Endothelial cell of umbilical vein (primary cell): ENCODE results near the gene CD248. TPM values are rescaled to one million over a fixed set of nuclear protein-coding genes. Genes with fewer than 3 reads are reported as not detected.

Experiments
- BruUV-seq: library from RNA; stranded (reverse); fragments of 400-500 nt; replicated peaks from 2 replicates; lab custom pipeline; 2021; lab: Mats Ljungman, UMichigan
- CTCF ChIA-PET: fragments of 300-600, 350-600 bp; sonication (Branson Sonifier 250); formaldehyde crosslinking; loops from one replicate; lab custom pipeline; 2021; ENCODE audit warnings: antibody characterized with exemption, inconsistent platforms; lab: Charles Lee
- POLR2A ChIA-PET: fragments of 300-600, 350-600 bp; sonication (Branson Sonifier 250); formaldehyde crosslinking; loops from one replicate; lab custom pipeline; 2021; ENCODE audit warnings: antibody characterized with exemption, inconsistent platforms; lab: Charles Lee
- DNase-seq: peaks from one replicate; pipeline ENCODE4 v3.0.0-alpha.2; 2011; ENCODE audit warnings: low read depth, low spot score
- FAIRE-seq: peaks from 2 replicates; lab custom pipeline; 2011; peaks lifted over from hg19 to GRCh38; lab: Jason Lieb, UNC
- H2AFZ ChIP-seq: 2 replicates; pipeline ENCODE4 v1.6.0; 2012; ENCODE audit warnings: low read depth, low read length, control low read depth, inconsistent platforms
- H3K27ac ChIP-seq: 2 replicates; pipeline ENCODE4 v1.5.1; 2011; ENCODE audit warnings: low read depth, mild to moderate bottlenecking, control low read depth, low read length, moderate library complexity; ENCODE audit not compliant: insufficient read depth
- H3K27me3 ChIP-seq, 2 experiments: 2 replicates each; pipeline versions ENCODE4 v1.6.0 to v1.6.1; 2011; ENCODE audit warnings: low read length in 2 of 2, mixed read lengths in 1 of 2; ENCODE audit not compliant: control insufficient read depth in 2 of 2, insufficient read depth in 2 of 2
- H3K36me3 ChIP-seq, 2 experiments: 2 replicates in 1 of 2; 3 replicates in 1 of 2; pipeline ENCODE4 v1.5.1; 2011; ENCODE audit warnings: low read length in 2 of 2, mild to moderate bottlenecking in 1 of 2, moderate library complexity in 1 of 2; ENCODE audit not compliant: control insufficient read depth in 2 of 2, insufficient read depth in 2 of 2; ENCODE audit errors: extremely low read depth in 1 of 2
- H3K4me1 ChIP-seq: 3 replicates; pipeline ENCODE4 v1.5.1; 2011; ENCODE audit warnings: mild to moderate bottlenecking, low read length; ENCODE audit not compliant: control insufficient read depth, insufficient read depth; ENCODE audit errors: extremely low read depth
- H3K4me2 ChIP-seq: 2 replicates; pipeline ENCODE4 v1.6.1; 2011; ENCODE audit warnings: low read length, control low read depth, mixed read lengths; ENCODE audit not compliant: insufficient read depth
- H3K4me3 ChIP-seq, 3 experiments: fragments of 200-600 bp in 1 of 3; sonication (generic), shearing (Covaris generic) in 1 of 3; replicated peaks in 1 of 3; 2 replicates each; pipeline ENCODE4 v1.5.1; 2011 to 2016; ENCODE audit warnings: control low read depth in 3 of 3, low read length in 3 of 3, mild to moderate bottlenecking in 2 of 3, inconsistent platforms in 1 of 3, low read depth in 1 of 3, moderate library complexity in 1 of 3; ENCODE audit not compliant: insufficient read depth in 1 of 3
- H3K79me2 ChIP-seq: 2 replicates; pipeline ENCODE4 v1.6.0; 2012; ENCODE audit warnings: low read length, inconsistent platforms; ENCODE audit not compliant: control insufficient read depth, insufficient read depth
- H3K9ac ChIP-seq: replicated peaks from 2 replicates; pipeline ENCODE3; 2011; ENCODE audit warnings: low read length, control low read depth; ENCODE audit not compliant: insufficient read depth; ENCODE audit errors: extremely low read depth
- H3K9me1 ChIP-seq: replicated peaks from 3 replicates; pipeline ENCODE4 v1.6.0; 2011; ENCODE audit warnings: mild to moderate bottlenecking, low read length; ENCODE audit not compliant: control insufficient read depth, insufficient read depth; ENCODE audit errors: extremely low read depth
- H3K9me3 ChIP-seq: replicated peaks from 2 replicates; pipeline ENCODE4 v1.5.1; 2012; ENCODE audit warnings: low read length, inconsistent platforms; ENCODE audit not compliant: control insufficient read depth, insufficient read depth
- H4K20me1 ChIP-seq: replicated peaks from 2 replicates; pipeline ENCODE3; 2011; ENCODE audit warnings: mild to moderate bottlenecking, low read length; ENCODE audit not compliant: control insufficient read depth, insufficient read depth; ENCODE audit errors: extremely low read depth
- EZH2 ChIP-seq: IDR thresholded peaks from 2 replicates; pipeline ENCODE4 v1.6.1; 2012; ENCODE audit warnings: borderline replicate concordance, low read depth, mild to moderate bottlenecking, moderate library complexity, low read length, inconsistent platforms; ENCODE audit not compliant: severe bottlenecking
- FOS ChIP-seq: IDR thresholded peaks from 2 replicates; pipeline ENCODE4 v1.6.1; 2011; ENCODE audit warnings: mild to moderate bottlenecking, low read length, moderate library complexity, borderline replicate concordance; ENCODE audit not compliant: insufficient read depth
- GATA2 ChIP-seq: IDR thresholded peaks from 2 replicates; pipeline ENCODE4 v1.7.0; 2011; ENCODE audit warnings: low read depth, mild to moderate bottlenecking, moderate library complexity, mixed read lengths, low read length; ENCODE audit not compliant: insufficient read length, insufficient read depth
- JUN ChIP-seq: IDR thresholded peaks from 2 replicates; pipeline ENCODE4 v1.6.1; 2011; ENCODE audit warnings: borderline replicate concordance, low read depth; ENCODE audit not compliant: insufficient read length, insufficient read depth
- MYC ChIP-seq: IDR thresholded peaks from one replicate; pipeline ENCODE4 v1.6.1; 2011; ENCODE audit warnings: mild to moderate bottlenecking, low read depth, low read length
- POLR2A ChIP-seq: IDR thresholded peaks from 2 replicates; pipeline ENCODE4 v1.6.1; 2012; ENCODE audit warnings: low read depth, mild to moderate bottlenecking, control low read depth, low read length
- POLR2AphosphoS5 ChIP-seq: IDR thresholded peaks from 2 replicates; pipeline ENCODE4 v1.6.1; 2012; ENCODE audit warnings: low read depth, mild to moderate bottlenecking, control low read depth, low read length, moderate library complexity; ENCODE audit not compliant: insufficient read depth
- dilution Hi-C: fragments of 300-500 bp; cut with MboI; formaldehyde crosslinking; loops from one replicate; pipeline ENCODE4 v1.15.0; 2019; ENCODE audit warnings: low sequenced_read_pairs; ENCODE audit not compliant: extremely low pct_ligation_motif_present
- intact Hi-C: fragments of 100-400 bp; cut with micrococcal nuclease; formaldehyde crosslinking; loops from one replicate; pipeline ENCODE4 v1.10.0; 2022
- polyA plus RNA-seq, 4 experiments: library from polyadenylated mRNA; depleted of rRNA in 3 of 4; stranded (reverse) in 3 of 4; unstranded in 1 of 4; fragments of >200 nt; gene quantifications; 2 replicates each; pipeline versions ENCODE4 v1.2.1 to v1.2.3, GENCODE V29; 2011 to 2012; ENCODE audit warnings: missing spikeins in 1 of 4
- total RNA-seq: library from RNA; stranded (reverse); gene quantifications from 2 replicates; pipeline ENCODE4 v1.2.3, GENCODE V29; 2021
- TF ChIP-seq, protein P1 (sequence below): IDR thresholded peaks from 2 replicates; pipeline ENCODE4 v1.6.1; 2011; ENCODE audit not compliant: insufficient read depth, insufficient read length
- TF ChIP-seq, protein P2 (sequence below), 2 donors: IDR thresholded peaks; 1 replicate in 1 of 2; 2 replicates in 1 of 2; pipeline ENCODE4 v1.5.1; 2011; ENCODE audit warnings: low read length in 2 of 2, mild to moderate bottlenecking in 2 of 2, moderate library complexity in 2 of 2, control low read depth in 1 of 2, inconsistent platforms in 1 of 2, low read depth in 1 of 2; ENCODE audit not compliant: insufficient read depth in 1 of 2; ENCODE audit errors: extremely low read depth in 1 of 2

CD248 gene
- total and polyA plus RNA-seq, 2 donors (not counting 3 experiments of a cell fraction or from before 2014, with no cell fraction given) = 0.10 TPM; not detected in 1

GRCh38 chr11:66281776-66282467 is 34.9 kb downstream of the CD248 start:
- no peak for FAIRE-seq
- no peak for DNase-seq
- TF ChIP-seq, protein P1, sequence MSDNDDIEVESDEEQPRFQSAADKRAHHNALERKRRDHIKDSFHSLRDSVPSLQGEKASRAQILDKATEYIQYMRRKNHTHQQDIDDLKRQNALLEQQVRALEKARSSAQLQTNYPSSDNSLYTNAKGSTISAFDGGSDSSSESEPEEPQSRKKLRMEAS = no peak
- TF ChIP-seq JUN (no peak), MYC (no peak), GATA2 (no peak), POLR2A (no peak)
- H3K4me3 ChIP-seq = no peak overlapping the region
- dilution Hi-C loops (no loop called here), intact Hi-C loops (loop anchor here (1.0 kb wide), 1 partner anchor 60 kb away; no protein-coding TSS in a partner anchor)
- no peaks in the 10 kb centered on the region for H3K9me3 ChIP-seq
- H3K36me3 ChIP-seq = peaks cover 0 to 7% of the 10 kb centered on the region in 2 experiments
- H2AFZ ChIP-seq = no peak overlapping the region
- no peaks in the 10 kb centered on the region for H3K9me1 ChIP-seq
- no peak overlapping the region for H3K27ac ChIP-seq
- H3K9ac ChIP-seq = no peak overlapping the region
- no peaks in the 10 kb centered on the region for H3K4me1 ChIP-seq
- ChIA-PET POLR2A (no interaction called here), CTCF (interaction anchor here (0.7 to 3.2 kb wide), 13 partner anchors 9 to 104 kb away, joined by 3 to 53 read pairs (median 7); partner anchors contain the start of genes CD248, RAB1B, RIN1 and TMEM151A)
- BruUV-seq = no TSS peak
- H3K79me2 ChIP-seq = no peaks in the 10 kb centered on the region
- H3K4me2 ChIP-seq = no peak overlapping the region
- H4K20me1 ChIP-seq = no peaks in the 10 kb centered on the region
- H3K27me3 ChIP-seq = peaks cover 0 to 4% of the 10 kb centered on the region in 2 experiments

DNA sequence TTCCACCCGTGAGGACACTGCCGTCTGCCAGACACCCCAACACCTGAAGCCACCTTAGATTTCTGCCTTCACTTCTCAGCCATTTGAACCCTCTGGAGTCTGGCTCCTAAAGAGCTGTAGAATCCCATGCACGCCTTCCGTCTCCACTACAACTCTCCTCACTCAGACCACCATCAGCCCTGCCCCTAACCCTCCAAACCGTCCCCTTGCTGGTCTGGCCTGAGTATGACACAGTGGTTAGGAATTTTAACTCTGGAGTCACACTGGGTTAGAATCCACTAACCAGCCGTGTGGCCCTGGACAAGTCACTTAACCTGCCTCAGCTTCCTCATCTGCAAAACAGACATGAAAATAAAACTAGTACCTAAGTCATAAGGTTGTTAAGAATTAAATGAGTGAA is 35.8 kb downstream of the CD248 start:
- dilution Hi-C loops (no loop called here), intact Hi-C loops (no loop called here)
- H3K4me1 ChIP-seq = no peaks in the 10 kb centered on the region
- H3K9me1 ChIP-seq = no peaks in the 10 kb centered on the region
- peaks cover 0 to 4% of the 10 kb centered on the region in 2 experiments for H3K27me3 ChIP-seq
- H3K79me2 ChIP-seq = no peaks in the 10 kb centered on the region
- no peak for DNase-seq
- no peak overlapping the region for H3K27ac ChIP-seq
- no peak overlapping the region for H2AFZ ChIP-seq
- H4K20me1 ChIP-seq = no peaks in the 10 kb centered on the region
- BruUV-seq = no TSS peak
- FAIRE-seq = no peak
- peaks cover 0 to 11% of the 10 kb centered on the region in 2 experiments for H3K36me3 ChIP-seq
- TF ChIP-seq POLR2AphosphoS5 (no peak), FOS (no peak), POLR2A (no peak), EZH2 (no peak), GATA2 (no peak), MYC (no peak), JUN (no peak)
- TF ChIP-seq, protein P1 = no peak
- TF ChIP-seq, protein P2, sequence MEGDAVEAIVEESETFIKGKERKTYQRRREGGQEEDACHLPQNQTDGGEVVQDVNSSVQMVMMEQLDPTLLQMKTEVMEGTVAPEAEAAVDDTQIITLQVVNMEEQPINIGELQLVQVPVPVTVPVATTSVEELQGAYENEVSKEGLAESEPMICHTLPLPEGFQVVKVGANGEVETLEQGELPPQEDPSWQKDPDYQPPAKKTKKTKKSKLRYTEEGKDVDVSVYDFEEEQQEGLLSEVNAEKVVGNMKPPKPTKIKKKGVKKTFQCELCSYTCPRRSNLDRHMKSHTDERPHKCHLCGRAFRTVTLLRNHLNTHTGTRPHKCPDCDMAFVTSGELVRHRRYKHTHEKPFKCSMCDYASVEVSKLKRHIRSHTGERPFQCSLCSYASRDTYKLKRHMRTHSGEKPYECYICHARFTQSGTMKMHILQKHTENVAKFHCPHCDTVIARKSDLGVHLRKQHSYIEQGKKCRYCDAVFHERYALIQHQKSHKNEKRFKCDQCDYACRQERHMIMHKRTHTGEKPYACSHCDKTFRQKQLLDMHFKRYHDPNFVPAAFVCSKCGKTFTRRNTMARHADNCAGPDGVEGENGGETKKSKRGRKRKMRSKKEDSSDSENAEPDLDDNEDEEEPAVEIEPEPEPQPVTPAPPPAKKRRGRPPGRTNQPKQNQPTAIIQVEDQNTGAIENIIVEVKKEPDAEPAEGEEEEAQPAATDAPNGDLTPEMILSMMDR (IDR thresholded peaks at IDR 0.05; ENCODE audit: extremely low read depth in 1 of 2, insufficient read depth in 1 of 2, low read depth in 1 of 2, low read length in 2 of 2) = no peak
- CTCF ChIA-PET = interaction anchor here (0.6 to 3.2 kb wide), 6 partner anchors 8 to 61 kb away, joined by 3 to 53 read pairs (median 8); partner anchors contain the start of genes RAB1B and YIF1A
- H3K4me2 ChIP-seq = no peak overlapping the region
- POLR2A ChIA-PET = no interaction called here
- H3K9me3 ChIP-seq = no peaks in the 10 kb centered on the region
- no peak overlapping the region for H3K9ac ChIP-seq
- no peak overlapping the region for H3K4me3 ChIP-seq
